ENCODE results near the gene DNAJA4. TPM values are rescaled to one million over a fixed set of nuclear protein-coding genes. Genes with fewer than 3 reads are reported as not detected.
"Not testable (repeated sequence)": the region's sequence is repeated elsewhere in the genome, so short reads cannot be mapped to it uniquely, and the experiment has no call there.

Gene DNAJA4
- total RNA-seq, 1 experiment from 2014 or later: 1.6 TPM

- DNase-seq (ENCODE audit: low read depth): no peak
Observed at GRCh38 chr15:78244101-78244500, 20.3 kb upstream of the DNAJA4 start.

GRCh38 chr15:78244893-78245292, 19.5 kb upstream of the DNAJA4 start:
- no peak for DNase-seq (ENCODE audit: low read depth)

DNA sequence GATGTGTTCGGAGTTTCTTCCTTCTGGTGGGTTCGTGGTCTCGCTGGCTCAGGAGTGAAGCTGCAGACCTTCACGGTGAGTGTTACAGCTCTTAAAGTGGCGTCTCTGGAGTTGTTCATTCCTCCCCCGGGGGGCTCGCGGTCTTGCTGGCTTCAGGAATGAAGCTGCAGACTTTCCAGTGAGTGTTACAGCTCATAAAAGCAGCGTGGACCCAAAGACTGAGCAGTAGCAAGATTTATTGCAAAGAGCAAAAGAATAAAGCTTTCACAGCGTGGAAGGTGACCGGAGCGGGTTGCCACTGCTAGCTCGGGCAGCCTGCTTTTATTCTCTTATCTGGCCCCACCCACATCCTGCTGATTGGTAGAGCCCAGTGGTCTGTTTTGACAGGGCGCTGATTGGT, 19.0 kb upstream of the DNAJA4 start:
- not testable (repeated sequence) for DNase-seq (ENCODE audit: low read depth)

DNA sequence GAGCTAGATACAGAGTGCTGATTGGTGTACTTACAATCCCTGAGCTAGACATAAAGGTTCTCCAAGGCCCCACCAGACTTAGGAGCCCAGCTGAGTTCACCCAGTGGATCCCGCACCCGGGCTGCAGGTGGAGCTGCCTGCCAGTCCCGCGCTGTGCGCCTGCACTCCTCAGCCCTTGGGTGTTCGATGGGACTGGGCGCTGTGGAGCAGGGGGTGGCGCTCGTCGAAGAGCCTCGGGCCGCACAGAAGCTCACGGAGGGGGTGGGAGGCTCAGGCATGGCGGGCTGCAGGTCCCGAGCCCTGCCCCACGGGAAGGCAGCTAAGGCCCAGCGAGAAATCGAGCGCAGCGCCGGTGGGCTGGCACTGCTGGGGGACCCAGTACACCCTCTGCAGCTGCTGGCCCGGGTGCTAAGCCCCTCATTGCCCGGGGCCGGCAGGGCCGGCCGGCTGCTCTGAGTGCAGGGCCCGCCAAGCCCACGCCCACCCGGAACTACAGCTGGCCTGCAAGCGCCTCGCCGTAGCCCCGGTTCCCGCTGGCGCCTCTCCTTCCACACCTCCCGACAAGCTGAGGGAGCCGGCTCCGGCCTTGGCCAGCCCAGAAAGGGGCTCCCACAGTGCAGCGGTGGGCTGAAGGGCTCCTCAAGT, 18.3 kb upstream of the DNAJA4 start:
- not testable (repeated sequence) for DNase-seq (ENCODE audit: low read depth)

DNA sequence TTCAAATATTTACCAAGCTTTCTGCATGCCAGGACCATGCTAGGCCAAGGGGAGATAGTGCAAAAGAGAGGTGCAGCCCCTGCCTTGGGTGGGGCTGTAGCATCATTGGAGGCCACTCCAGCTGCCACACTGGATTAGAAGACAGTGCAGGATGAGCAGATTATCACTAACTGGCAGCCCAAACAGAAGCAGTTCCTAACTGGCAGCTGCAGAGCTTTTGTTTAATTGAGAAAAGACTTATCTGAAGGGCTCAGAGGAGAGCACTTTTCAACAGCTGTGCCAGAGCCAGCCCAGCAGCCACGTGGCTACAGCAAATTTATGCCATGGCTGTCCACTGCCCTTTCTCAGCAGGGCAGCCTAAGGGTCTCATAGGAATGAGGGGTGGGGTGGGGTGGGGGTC, 16.5 kb upstream of the DNAJA4 start:
- DNase-seq (ENCODE audit: low read depth): no peak

DNA sequence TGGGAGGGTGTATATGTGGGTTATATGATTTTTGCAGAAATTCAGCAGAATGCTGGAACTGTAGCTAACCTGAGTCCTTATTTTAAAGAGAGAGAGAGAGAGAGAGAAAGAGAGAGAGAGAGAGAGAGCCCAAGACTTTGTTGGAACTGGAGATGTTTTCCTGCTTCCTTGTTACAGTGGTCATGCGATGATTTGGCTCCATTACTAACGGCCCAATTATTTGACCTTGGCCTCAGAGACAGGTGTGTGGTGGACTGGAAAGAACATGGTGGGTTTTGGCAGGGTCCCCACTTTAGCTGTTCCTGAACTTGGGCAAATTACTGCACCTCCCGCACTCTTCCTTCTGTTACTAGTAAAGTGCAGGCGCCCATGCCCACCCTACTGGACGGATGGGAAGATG, 15.2 kb upstream of the DNAJA4 start:
- DNase-seq (ENCODE audit: low read depth): no peak

DNA sequence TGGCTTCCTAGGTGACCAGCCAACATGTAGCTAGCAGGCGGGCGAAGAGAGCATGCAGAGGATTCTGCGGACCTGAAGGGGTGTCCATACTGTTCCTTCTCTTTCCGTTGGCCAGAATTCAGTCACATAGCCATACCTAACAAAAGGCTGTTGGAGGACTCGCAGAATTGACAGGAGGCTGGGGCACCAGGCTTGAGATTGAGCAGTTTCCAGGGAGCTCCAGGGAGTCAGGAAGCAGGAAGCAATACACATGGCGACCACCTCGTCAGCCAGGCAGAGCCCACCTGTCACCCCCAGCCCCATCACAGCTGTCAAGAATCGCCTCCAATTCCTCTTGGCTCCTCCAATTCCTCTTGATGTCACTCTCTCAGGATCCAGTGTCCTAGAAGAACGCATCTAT, 13.2 kb upstream of the DNAJA4 start:
- DNase-seq (ENCODE audit: low read depth): no peak

DNA sequence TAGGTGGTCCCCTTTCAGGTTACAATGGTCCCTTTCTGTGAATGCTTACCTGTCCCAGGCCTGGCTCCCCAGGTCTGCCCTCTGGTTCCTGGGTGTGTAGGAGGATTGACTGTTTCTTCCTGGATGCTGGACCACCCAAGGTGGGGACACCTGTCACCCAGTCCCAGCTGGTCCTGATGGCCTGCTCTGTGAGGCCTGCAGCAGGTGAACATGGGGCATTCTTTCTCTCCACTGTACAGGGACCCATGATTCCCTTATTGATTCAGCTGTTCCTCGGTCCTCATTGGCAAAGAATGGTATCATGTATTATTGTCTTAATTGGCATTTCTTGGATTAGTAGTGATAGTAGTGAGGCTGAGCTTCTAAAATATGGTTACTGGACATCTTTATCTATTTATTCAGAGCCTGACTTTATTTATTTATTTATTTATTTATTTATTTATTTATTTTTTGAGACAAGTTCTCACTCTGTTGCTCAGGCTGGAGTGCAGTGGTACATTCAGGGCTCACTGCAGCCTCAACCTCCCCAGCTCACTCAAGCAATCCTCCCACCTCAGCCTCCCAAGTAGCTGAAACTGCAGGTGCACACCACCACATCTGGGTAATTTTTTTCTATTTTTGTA, 8.8 kb upstream of the DNAJA4 start:
- DNase-seq (ENCODE audit: low read depth): no peak

- no peak for DNase-seq (ENCODE audit: low read depth)
Observed at GRCh38 chr15:78256044-78256437, 8.3 kb upstream of the DNAJA4 start.

DNA sequence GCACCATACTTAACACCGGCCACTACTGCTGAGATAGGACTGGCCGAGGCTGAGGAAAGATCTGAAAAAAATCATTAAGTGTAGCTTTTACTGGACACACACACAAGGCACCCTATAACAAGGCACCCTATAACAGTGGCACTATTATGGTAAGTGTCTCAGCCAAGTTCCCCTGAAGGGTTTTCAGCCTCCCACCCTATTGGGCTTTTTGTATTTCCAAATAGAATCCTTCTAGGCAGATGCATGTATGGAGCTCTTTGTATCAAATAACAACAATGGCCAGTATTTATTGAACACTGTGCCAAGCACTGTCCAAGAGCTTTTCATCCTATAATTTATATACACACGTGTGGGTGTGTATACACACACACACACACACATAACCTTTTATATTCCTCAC, 6.7 kb upstream of the DNAJA4 start:
- peak; percentile 14 for DNase-seq (ENCODE audit: low read depth)

GRCh38 chr15:78259232-78259631, 5.1 kb upstream of the DNAJA4 start:
- no peak for DNase-seq (ENCODE audit: low read depth)

DNA sequence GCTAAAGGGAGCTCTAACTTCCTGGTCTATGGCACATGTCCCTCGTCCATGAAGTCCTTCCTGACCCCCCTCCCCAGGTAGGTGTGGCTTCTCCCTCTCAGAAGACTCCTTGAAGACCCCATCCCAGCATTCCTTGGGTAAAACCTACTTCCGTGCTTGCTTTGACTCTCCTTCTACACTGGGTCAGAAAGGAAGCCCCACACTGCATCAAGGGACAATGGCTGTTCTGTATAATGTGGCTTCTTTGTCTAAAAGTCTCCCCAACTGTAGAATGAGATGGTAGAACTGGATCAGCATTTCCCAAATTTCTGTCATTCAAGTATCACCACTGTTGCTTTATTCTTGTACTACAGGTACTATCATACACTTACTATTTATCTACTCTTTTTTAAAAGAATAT, 3.9 kb upstream of the DNAJA4 start:
- no peak for DNase-seq (ENCODE audit: low read depth)

- no peak for DNase-seq (ENCODE audit: low read depth)
Observed at GRCh38 chr15:78261062-78261461, 3.3 kb upstream of the DNAJA4 start.

DNA sequence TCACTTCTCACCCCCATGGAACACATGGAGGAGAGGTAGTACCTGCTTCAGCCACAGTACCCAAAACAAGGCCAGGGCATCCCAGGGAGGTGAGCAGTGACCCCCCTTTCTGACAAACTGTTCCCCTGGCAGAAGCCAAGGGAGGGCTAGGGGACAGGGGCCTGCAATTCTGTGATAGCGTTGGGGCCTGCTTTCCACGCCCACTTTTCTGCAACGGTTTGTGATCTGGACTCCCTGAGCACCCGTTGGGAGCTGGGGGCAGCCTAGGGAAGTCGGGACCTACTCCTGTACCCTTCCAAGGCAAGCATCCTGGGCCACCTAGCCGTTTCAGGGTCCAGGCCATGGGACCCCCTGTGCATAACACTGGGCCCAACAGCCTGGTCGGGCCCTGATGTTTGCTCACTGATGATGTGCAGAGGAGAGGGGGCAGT, 996 bp upstream of the DNAJA4 start:
- no peak for DNase-seq (ENCODE audit: low read depth)

DNA sequence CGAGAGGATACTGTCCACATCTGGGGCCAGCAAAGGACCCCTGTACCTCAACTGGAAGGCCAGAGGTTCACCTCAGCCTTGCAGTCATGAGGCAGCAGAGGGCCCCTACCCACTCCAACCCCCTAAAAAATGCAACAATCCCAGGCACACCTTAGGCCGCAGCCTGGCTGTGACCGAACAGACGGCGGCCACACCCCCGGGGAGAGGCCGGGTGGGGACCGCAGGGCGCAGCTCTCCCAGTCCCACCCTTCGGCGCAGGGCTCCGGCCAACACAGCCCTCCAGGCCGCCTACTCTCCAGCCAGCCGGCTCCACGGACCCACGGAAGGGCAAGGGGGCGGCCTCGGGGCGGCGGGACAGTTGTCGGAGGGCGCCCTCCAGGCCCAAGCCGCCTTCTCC, 457 bp upstream of the DNAJA4 start:
- DNase-seq (ENCODE audit: low read depth): no peak

GRCh38 chr15:78265137-78265460, 737 bp downstream of the DNAJA4 start:
- no peak for DNase-seq (ENCODE audit: low read depth)

DNA sequence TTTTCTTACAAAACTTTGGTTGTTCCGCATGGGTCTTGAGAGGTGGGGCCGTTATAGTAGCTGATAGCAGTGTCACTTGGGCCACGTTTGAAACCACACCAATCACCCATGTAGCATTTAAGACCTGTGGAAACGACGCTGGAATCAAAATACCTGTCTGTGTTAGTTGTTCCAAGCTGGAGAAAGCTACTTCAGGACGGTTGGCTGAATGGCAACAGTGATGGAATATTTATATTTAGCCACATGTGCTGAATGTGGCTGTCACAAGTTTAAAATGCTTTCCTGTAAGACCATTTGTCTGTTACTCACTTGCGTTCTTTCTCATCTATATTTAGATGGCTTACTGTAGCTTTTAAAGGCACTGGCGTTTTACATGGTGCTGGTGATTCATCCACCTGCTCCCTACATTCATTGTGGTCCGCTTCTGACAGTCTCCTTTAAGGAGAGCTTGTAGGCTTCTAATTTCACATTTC, 1.4 kb downstream of the DNAJA4 start:
- DNase-seq (ENCODE audit: low read depth): peak; percentile 77

DNA sequence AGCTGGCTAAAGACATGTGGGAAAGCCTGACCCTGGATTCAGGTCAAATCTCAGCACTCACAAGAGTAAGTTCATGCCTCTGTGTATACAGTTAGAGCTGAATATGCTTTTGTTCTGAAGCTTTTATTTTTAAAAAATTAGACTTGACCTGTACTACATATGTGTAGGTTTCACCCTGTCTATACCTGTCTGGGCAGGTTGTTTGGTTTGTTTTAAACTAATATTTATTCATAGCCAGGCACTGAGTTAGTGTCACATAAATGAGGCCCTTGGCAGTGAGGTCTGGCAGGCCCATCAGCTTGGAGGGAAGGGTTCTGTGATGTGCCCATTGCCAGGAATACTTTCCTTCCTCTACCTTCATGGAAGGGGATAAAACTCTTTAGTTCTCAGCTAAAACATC, 1.9 kb downstream of the DNAJA4 start:
- DNase-seq (ENCODE audit: low read depth): no peak

DNA sequence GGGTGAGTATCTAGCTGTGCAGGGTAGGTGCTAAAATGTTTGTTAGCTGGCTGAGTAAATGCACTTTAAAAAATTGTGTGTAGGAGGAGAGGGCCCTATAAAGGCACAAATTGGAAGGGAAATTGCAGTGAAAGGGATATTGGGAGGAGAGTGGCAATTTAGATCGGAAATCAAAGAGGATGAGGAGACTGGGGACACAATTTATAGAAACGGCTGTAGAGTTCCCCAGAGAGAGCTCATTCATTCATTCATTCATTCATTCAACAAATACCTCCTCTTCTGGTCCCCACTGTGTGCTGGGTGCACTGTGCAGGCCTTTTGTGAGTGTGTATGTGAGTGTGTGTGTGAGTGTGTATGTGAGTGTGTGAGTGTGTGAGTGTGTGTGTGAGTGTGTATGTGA, 2.4 kb downstream of the DNAJA4 start:
- DNase-seq (ENCODE audit: low read depth): no peak

DNA sequence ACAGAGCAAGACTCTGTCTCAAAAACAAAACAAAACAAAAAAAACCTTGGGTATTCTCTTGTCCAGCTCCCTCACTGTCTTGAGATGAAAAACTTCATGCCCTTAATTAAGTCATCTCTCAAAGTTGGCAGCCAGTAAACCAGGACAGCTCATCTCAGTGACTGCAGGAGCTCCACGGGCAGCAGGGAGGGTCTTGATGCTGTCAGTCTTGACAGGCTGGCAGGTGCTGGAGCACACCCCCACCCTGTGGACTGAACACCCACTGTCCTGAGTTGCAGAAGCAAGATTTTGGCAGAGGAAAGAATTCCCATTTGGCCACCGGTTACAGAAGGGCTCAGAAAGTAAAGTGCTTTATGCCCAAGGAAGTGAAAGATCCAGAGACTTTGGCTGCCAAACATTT, 8.0 kb downstream of the DNAJA4 start:
- DNase-seq (ENCODE audit: low read depth): no peak

DNA sequence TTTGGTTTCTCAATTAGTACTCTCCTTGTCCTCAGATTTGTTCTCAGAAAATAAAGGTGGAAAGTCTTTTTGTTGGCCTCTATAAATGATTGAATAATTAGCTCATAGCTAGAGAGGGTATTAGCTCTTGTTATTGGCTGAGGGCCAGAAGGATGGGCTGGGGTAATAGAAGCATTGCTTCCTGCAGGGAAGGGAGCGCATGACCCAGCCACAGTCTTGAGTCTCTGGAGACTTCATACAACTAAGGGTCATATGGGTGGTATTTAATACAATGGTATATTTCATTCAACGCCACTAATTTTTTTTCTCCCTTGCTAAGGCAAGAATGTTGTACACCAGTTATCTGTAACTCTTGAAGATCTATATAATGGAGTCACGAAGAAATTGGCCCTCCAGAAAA, 8.4 kb downstream of the DNAJA4 start:
- no peak for DNase-seq (ENCODE audit: low read depth)

DNA sequence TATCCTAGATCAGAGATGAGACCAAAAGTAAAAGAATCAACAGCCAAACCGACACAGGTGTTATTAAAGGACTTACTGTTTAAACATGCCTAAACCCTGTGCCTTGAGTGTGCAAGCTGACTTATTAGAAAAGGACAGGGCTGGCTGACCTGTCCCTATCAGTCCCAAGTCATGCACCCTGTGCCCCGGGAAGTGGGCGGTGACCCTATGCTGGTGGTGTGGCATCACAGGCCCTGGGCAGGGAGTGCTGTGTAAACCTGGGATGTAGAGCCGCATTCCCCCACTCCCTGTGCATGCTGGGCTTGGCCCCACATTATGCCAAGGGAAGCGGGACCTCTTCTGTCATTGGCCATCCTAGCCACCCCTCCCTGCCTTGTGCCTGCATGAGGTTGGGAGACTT, 10.6 kb downstream of the DNAJA4 start:
- DNase-seq (ENCODE audit: low read depth): no peak

- DNase-seq (ENCODE audit: low read depth): no peak
Observed at GRCh38 chr15:78276064-78276943, 11.9 kb downstream of the DNAJA4 start.
